Measurements from ENCODE around the gene PHTF1.

DNA sequence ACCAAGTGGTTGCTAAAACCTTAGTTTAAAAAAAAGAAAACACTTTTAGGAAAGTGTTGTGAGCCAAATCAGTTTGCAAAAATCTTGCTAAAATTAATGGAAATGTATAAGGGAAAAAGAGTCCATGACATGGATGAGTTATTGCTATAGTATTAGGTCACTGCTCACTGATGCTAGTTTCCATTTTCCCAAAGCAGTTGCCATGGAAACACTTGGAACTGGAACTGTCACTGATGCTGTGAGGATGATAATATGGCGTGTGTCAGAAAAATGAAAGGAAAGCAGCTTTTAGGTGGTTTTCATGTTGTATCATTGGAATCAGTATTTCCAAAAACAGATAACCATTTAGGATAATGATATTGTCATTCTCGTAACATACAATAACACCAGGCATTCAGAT lies 104.4 kb downstream of the PHTF1 start:
- TF ChIP-seq RFX5 (IDR thresholded peaks at IDR 0.05; ENCODE audit: low read depth, low read length) (no peak), TAF1 (IDR thresholded peaks at IDR 0.05; ENCODE audit: borderline replicate concordance, low read depth, low read length) (no peak), SIN3A (IDR thresholded peaks at IDR 0.05; ENCODE audit: low read depth, low read length) (no peak), JUND (IDR thresholded peaks at IDR 0.05; ENCODE audit: low read depth, low read length) (no peak), HDAC2 (IDR thresholded peaks at IDR 0.05) (no peak), SPI1 (IDR thresholded peaks at IDR 0.05; ENCODE audit: borderline replicate concordance, insufficient read depth, low read depth, low read length) (no peak), CTCF (IDR thresholded peaks at IDR 0.05 in 2 of 3, conservative IDR thresholded peaks at IDR 0.05 in 1 of 3; ENCODE audit: control insufficient read depth in 2 of 3, extremely low read depth in 1 of 3, insufficient read depth in 1 of 3, low read depth in 3 of 3, low read length in 3 of 3) (no peak), SKIL (IDR thresholded peaks at IDR 0.05; ENCODE audit: low read depth, poor library complexity, severe bottlenecking) (no peak), POLR2AphosphoS5 (IDR thresholded peaks at IDR 0.05; ENCODE audit: low read length) (no peak), SMC3 (IDR thresholded peaks at IDR 0.05; ENCODE audit: borderline replicate concordance, low read length) (no peak), BCL11A (IDR thresholded peaks at IDR 0.05; ENCODE audit: low read depth, low read length) (no peak), EP300 (IDR thresholded peaks at IDR 0.05; ENCODE audit: borderline replicate concordance in 1 of 2, control insufficient read depth in 1 of 2, low read depth in 2 of 2, low read length in 2 of 2) (no peak)
